Kasumi-1 (cell line): ENCODE results near the gene CXCR2.

Experiments
- DNase-seq, 2 experiments: peaks; one replicate each; lab custom pipeline; 2025; lab: John Stamatoyannopoulos, UW

CXCR2 gene

DNA sequence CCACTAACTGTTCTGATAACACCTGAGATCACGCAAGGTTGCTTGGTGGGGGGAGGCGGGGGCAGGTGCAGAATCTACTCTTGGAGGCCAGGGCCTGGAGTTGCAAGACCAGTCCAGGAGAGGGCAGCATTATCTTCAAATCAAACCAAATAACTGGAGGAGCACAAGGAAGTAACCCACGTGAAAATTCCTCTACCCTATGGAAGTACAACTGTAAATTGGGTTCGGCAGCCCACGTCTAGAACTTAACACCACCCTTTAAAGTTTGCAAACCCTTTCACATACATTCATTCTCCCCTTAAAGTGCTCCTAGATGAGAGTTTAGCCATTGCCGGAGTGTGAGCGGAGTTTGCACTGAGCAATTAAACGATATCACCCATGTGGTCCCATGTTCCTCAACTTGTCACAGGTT, 60.5 kb downstream of the CXCR2 start:
- DNase-seq, result peak; percentile 60 to 71
